H1 (cell line): ENCODE results near the gene DLST. TPM values are rescaled to one million over a fixed set of nuclear protein-coding genes. Genes with fewer than 3 reads are reported as not detected.
A peak's percentile ranks its signal among the peaks of the same experiment; 100 is the strongest.

Experiments used
- CTCF ChIA-PET: fragments of 300-600 bp; sonication (Branson Sonifier 250); formaldehyde crosslinking; loops from one replicate; lab custom pipeline; 2021; ENCODE audit not compliant: partially characterized antibody; lab: Charles Lee
- POLR2A ChIA-PET: fragments of 300-600 bp; sonication (Branson Sonifier 250); formaldehyde crosslinking; loops from one replicate; lab custom pipeline; 2021; ENCODE audit warnings: inconsistent platforms; ENCODE audit not compliant: partially characterized antibody; lab: Charles Lee
- DNase-seq, 2 experiments: peaks; one replicate each; pipeline versions ENCODE4 v3.0.0 to v3.0.0-alpha.2; 2010 to 2022; ENCODE audit warnings: low spot score in 2 of 2, low read depth in 1 of 2, mixed read lengths in 1 of 2
- FAIRE-seq: peaks from 2 replicates; lab custom pipeline; 2011; peaks lifted over from hg19 to GRCh38; lab: Jason Lieb, UNC
- H2AFZ ChIP-seq: 2 replicates; pipeline ENCODE4 v1.8.1; 2012; ENCODE audit warnings: low read length, inconsistent platforms
- H2AK5ac ChIP-seq: 2 replicates; pipeline ENCODE4 v1.6.1; 2013; ENCODE audit warnings: low read depth, low read length
- H2BK120ac ChIP-seq: replicated peaks from 2 replicates; pipeline ENCODE3; 2013; ENCODE audit warnings: low read depth, low read length, inconsistent platforms
- H2BK12ac ChIP-seq: 2 replicates; pipeline ENCODE4 v1.6.1; 2013; ENCODE audit warnings: low read depth, low read length
- H2BK15ac ChIP-seq: 2 replicates; pipeline ENCODE4 v1.6.1; 2013; ENCODE audit warnings: low read length
- H2BK20ac ChIP-seq: 2 replicates; pipeline ENCODE4 v1.6.1; 2013; ENCODE audit warnings: low read length
- H2BK5ac ChIP-seq: 2 replicates; pipeline ENCODE4 v1.6.1; 2013; ENCODE audit warnings: low read depth, low read length
- H3K14ac ChIP-seq: 2 replicates; pipeline ENCODE4 v1.6.1; 2013; ENCODE audit warnings: inconsistent platforms; ENCODE audit not compliant: insufficient read length
- H3K18ac ChIP-seq: 2 replicates; pipeline ENCODE4 v1.6.1; 2013; ENCODE audit warnings: low read length; ENCODE audit errors: extremely low read depth
- H3K23ac ChIP-seq: 2 replicates; pipeline ENCODE4 v1.6.1; 2013; ENCODE audit warnings: inconsistent platforms; ENCODE audit not compliant: insufficient read length
- H3K23me2 ChIP-seq: 2 replicates; pipeline ENCODE4 v1.6.1; 2013; ENCODE audit warnings: low read depth, low read length
- H3K27ac ChIP-seq: 2 replicates; pipeline ENCODE4 v1.6.1; 2011; ENCODE audit warnings: low read depth, low read length, inconsistent platforms
- H3K27me3 ChIP-seq, 4 experiments: replicated peaks in 1 of 4; 1 replicate in 1 of 4; 2 replicates in 3 of 4; pipeline versions ENCODE4 v1.6.1 to v1.8.1; 2011 to 2013; ENCODE audit warnings: low read length in 3 of 4, mild to moderate bottlenecking in 3 of 4, inconsistent platforms in 2 of 4, mixed read lengths in 2 of 4, moderate library complexity in 1 of 4; ENCODE audit not compliant: control insufficient read depth in 3 of 4, insufficient read depth in 3 of 4; ENCODE audit errors: extremely low read depth in 1 of 4
- H3K36me3 ChIP-seq, 4 experiments: 2 replicates each; pipeline versions ENCODE4 v1.6.1 to v1.8.1; 2011 to 2013; ENCODE audit warnings: mild to moderate bottlenecking in 4 of 4, low read length in 3 of 4, moderate library complexity in 2 of 4, control low read depth in 1 of 4, inconsistent platforms in 1 of 4; ENCODE audit not compliant: insufficient read depth in 4 of 4, control insufficient read depth in 2 of 4
- H3K4ac ChIP-seq: replicated peaks from 2 replicates; pipeline ENCODE3; 2013; ENCODE audit warnings: low read length, low read depth, mixed read lengths, inconsistent platforms; ENCODE audit not compliant: insufficient read length
- H3K4me1 ChIP-seq, 4 experiments: replicated peaks in 1 of 4; 1 replicate in 1 of 4; 2 replicates in 3 of 4; pipeline versions ENCODE4 v1.6.1 to v1.8.1; 2011 to 2013; ENCODE audit warnings: low read length in 3 of 4, inconsistent platforms in 2 of 4, mixed read lengths in 1 of 4; ENCODE audit not compliant: insufficient read depth in 4 of 4, control insufficient read depth in 3 of 4
- H3K4me2 ChIP-seq, 2 experiments: 2 replicates each; pipeline versions ENCODE4 v1.6.1 to v1.8.1; 2011 to 2013; ENCODE audit warnings: low read depth in 2 of 2, low read length in 2 of 2, control low read depth in 1 of 2, inconsistent platforms in 1 of 2, mild to moderate bottlenecking in 1 of 2; ENCODE audit not compliant: insufficient read depth in 1 of 2
- H3K4me3 ChIP-seq, 4 experiments: fragments of 200-600, 300-600 bp in 1 of 4; sonication (generic), shearing (Covaris generic), sonication (Bioruptor Twin) in 1 of 4; 2 replicates each; pipeline versions ENCODE4 v1.5.1 to v1.8.1; 2011 to 2016; ENCODE audit warnings: low read length in 4 of 4, low read depth in 3 of 4, control low read depth in 2 of 4, inconsistent platforms in 2 of 4, mild to moderate bottlenecking in 2 of 4, mixed read lengths in 1 of 4, moderate library complexity in 1 of 4; ENCODE audit not compliant: insufficient read depth in 2 of 4; ENCODE audit errors: extremely low read depth in 1 of 4
- H3K56ac ChIP-seq: replicated peaks from 2 replicates; pipeline ENCODE3; 2013; ENCODE audit warnings: low read depth, mild to moderate bottlenecking, mixed read lengths, low read length, inconsistent platforms; ENCODE audit not compliant: insufficient read length
- H3K79me1 ChIP-seq: 2 replicates; pipeline ENCODE4 v1.6.1; 2013; ENCODE audit warnings: low read depth, low read length, control low read depth
- H3K79me2 ChIP-seq, 2 experiments: 2 replicates each; pipeline versions ENCODE4 v1.6.1 to v1.8.1; 2012 to 2013; ENCODE audit warnings: low read length in 2 of 2, mild to moderate bottlenecking in 2 of 2, inconsistent platforms in 1 of 2; ENCODE audit not compliant: insufficient read depth in 2 of 2, control insufficient read depth in 1 of 2
- H3K9ac ChIP-seq, 4 experiments: replicated peaks in 1 of 4; 1 replicate in 1 of 4; 2 replicates in 3 of 4; pipeline versions ENCODE4 v1.6.1 to v1.8.1; 2011 to 2013; ENCODE audit warnings: low read depth in 3 of 4, low read length in 3 of 4, control low read depth in 2 of 4, mild to moderate bottlenecking in 2 of 4, moderate library complexity in 2 of 4, inconsistent platforms in 1 of 4; ENCODE audit errors: extremely low read depth in 1 of 4
- H3K9me3 ChIP-seq, 2 experiments: 2 replicates each; pipeline versions ENCODE4 v1.6.1 to v1.8.1; 2012 to 2013; ENCODE audit warnings: mild to moderate bottlenecking in 2 of 2, moderate library complexity in 2 of 2, control low read depth in 1 of 2, inconsistent platforms in 1 of 2, low read depth in 1 of 2, low read length in 1 of 2, mixed read lengths in 1 of 2; ENCODE audit not compliant: insufficient read depth in 2 of 2
- H4K20me1 ChIP-seq, 2 experiments: replicated peaks in 1 of 2; 2 replicates each; pipeline versions ENCODE3 to v1.8.1; 2011 to 2013; ENCODE audit warnings: inconsistent platforms in 2 of 2, low read length in 2 of 2, mild to moderate bottlenecking in 1 of 2; ENCODE audit not compliant: insufficient read depth in 2 of 2, control insufficient read depth in 1 of 2
- H4K5ac ChIP-seq: 2 replicates; pipeline ENCODE4 v1.6.1; 2013; ENCODE audit warnings: low read length, low read depth, mixed read lengths, inconsistent platforms; ENCODE audit not compliant: insufficient read length
- H4K8ac ChIP-seq: 2 replicates; pipeline ENCODE4 v1.8.0; 2013; ENCODE audit warnings: mild to moderate bottlenecking, moderate library complexity, low read length, inconsistent platforms; ENCODE audit not compliant: insufficient read depth; ENCODE audit errors: extremely low read depth
- H4K91ac ChIP-seq: replicated peaks from 2 replicates; pipeline ENCODE3; 2013; ENCODE audit warnings: low read length, mixed read lengths, inconsistent platforms; ENCODE audit not compliant: insufficient read length
- CBX5 ChIP-seq: fragments of 300-800, 300-1000 bp; sonication (generic); IDR thresholded peaks from 2 replicates; pipeline ENCODE4 v1.7.1; 2016; ENCODE audit warnings: antibody characterized with exemption, low read length, low read depth
- KDM1A ChIP-seq: fragments of 200-600, 300-600 bp; sonication (generic); IDR thresholded peaks from 2 replicates; pipeline ENCODE4 v1.7.1; 2016; ENCODE audit warnings: mild to moderate bottlenecking, low read length, borderline replicate concordance
- NANOG ChIP-seq: IDR thresholded peaks from 2 replicates; pipeline ENCODE4 v1.6.1; 2011; ENCODE audit warnings: low read length, low read depth, mild to moderate bottlenecking, inconsistent platforms; ENCODE audit not compliant: insufficient read depth, poor library complexity, severe bottlenecking
- POLR2A ChIP-seq, 2 experiments: IDR thresholded peaks; 1 replicate in 1 of 2; 2 replicates in 1 of 2; pipeline ENCODE4 v1.6.1; 2011; ENCODE audit warnings: low read depth in 2 of 2, low read length in 2 of 2, mild to moderate bottlenecking in 2 of 2; ENCODE audit errors: control extremely low read depth in 1 of 2
- POLR2AphosphoS5 ChIP-seq: IDR thresholded peaks from 2 replicates; pipeline ENCODE4 v1.6.1; 2011; ENCODE audit warnings: low read depth, low read length
- RAD21 ChIP-seq, 2 experiments: IDR thresholded peaks in 1 of 2; conservative IDR thresholded peaks in 1 of 2; 2 replicates each; pipeline ENCODE4 v1.6.1; 2011; ENCODE audit warnings: low read depth in 2 of 2, low read length in 2 of 2, improper control_type of control experiment in 1 of 2, inconsistent platforms in 1 of 2, mild to moderate bottlenecking in 1 of 2, moderate library complexity in 1 of 2
- SP1 ChIP-seq: IDR thresholded peaks from 2 replicates; pipeline ENCODE4 v1.6.1; 2011; ENCODE audit warnings: low read depth, low read length
- TAF7 ChIP-seq: optimal IDR thresholded peaks from 2 replicates; pipeline ENCODE3; 2011; ENCODE audit warnings: low read depth, mild to moderate bottlenecking, inconsistent platforms, low read length, moderate library complexity, borderline replicate concordance
- WGBS, 2 experiments: shearing (Covaris generic) in 1 of 2; methylation state at CpG; one replicate each; pipeline versions ENCODE4 v1.1.6 to v1.1.7; 2013 to 2015; ENCODE audit warnings: low lambda C conversion rate in 2 of 2, mixed read lengths in 2 of 2, inconsistent platforms in 1 of 2, low coverage in 1 of 2, missing lambda C conversion rate in 1 of 2; ENCODE audit not compliant: insufficient replicate concordance in 2 of 2, insufficient coverage in 1 of 2, insufficient read length in 1 of 2; ENCODE audit errors: extremely low coverage in 1 of 2, missing lambda C conversion rate in 1 of 2; 5-methylcytosine and 5-hydroxymethylcytosine counted together
- polyA plus RNA-seq, 7 experiments: library from polyadenylated mRNA; depleted of rRNA in 3 of 7; stranded (reverse) in 5 of 7; unstranded in 2 of 7; fragments of >200 nt in 5 of 7; fragments of 200-250 nt in 2 of 7; gene quantifications; 1 replicate in 5 of 7; 2 replicates in 1 of 7; 4 replicates in 1 of 7; pipeline versions ENCODE4 v1.2.1 to v1.2.3, GENCODE V29; 2011 to 2013; ENCODE audit warnings: missing spikeins in 2 of 7, mixed read lengths in 2 of 7
- total RNA-seq: library from RNA; stranded (reverse); fragmentation: NEBNext Ultra II Directional; extraction: Animal tissue kit (Norgen Biotek cat#: 25700); gene quantifications from 2 replicates; pipeline ENCODE4 v1.2.1, GENCODE V29; 2021

The DLST gene
- total and polyA plus RNA-seq, 2 of the 8 experiments (the other 6 are each of a cell fraction or from before 2014, with no cell fraction given), result 96.5 to 117 TPM

DNA sequence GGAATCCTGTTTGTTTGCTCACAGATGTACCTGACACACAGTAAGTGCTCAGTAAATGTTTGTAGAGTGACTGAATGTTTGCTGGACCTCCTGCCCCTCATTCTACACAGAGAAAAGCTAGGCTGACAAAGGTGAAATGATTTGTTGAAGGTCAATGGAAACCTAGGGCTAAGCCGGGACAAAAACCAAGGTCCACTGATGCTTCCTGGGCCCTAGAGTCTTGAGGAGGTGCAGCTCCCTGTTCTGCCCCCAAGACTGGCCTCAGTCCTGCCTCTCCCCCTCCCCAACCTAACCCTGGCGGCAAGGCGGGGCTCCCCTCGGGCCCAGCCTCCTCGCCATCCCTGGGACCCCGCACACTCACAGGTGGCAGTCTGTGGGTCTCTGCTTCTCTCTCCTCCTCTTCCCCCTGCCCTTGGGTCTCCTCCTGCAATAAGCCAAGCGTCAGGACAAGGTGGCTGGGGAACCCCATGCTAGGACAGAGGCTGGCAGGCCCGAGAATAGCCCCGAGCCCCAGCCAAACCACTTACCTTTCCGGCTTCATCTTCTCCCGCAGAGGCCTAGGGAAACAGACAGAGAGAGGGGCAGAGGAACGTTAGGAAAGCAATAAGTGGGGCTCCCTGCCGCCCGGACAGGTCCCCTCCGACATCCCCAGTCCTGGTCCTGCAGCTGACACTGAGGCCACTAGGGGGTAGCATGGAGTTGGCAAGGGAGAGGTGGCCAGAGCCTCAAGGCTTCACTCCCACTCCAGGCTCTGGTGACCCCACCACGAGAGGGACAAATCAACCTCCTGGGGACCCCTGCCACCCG lies 64.3 kb downstream of the DLST start:
- no peak overlapping the region for H3K14ac ChIP-seq
- no peaks in the 10 kb centered on the region for H3K9me3 ChIP-seq
- H2BK5ac ChIP-seq, result no peak overlapping the region
- WGBS, 2 experiments, result 48% methylated on average over 17 of the region's 17 CpGs; no CpG with 5 or more reads in 1 of the 2 experiments
- H2AK5ac ChIP-seq, result no peak overlapping the region
- H3K18ac ChIP-seq, result no peak overlapping the region
- H3K4me2 ChIP-seq, result peak overlapping the region in 1 of 2 experiments; percentile 50; a peak in 1 of 4 replicates
- H2BK120ac ChIP-seq, result no peak overlapping the region
- H3K23me2 ChIP-seq, result no peaks in the 10 kb centered on the region
- no peak overlapping the region for H3K27ac ChIP-seq
- peak overlapping the region; percentile 89; the same call in 1 of the 2 replicates for H2AFZ ChIP-seq
- ChIA-PET CTCF (interaction anchor here (0.6 to 11.9 kb wide), 46 partner anchors 9 to 373 kb away, joined by 3 to 146 read pairs (median 7); partner anchors contain the start of genes ACYP1, EIF2B2, PGF and RPS6KL1), POLR2A (interaction anchor here (0.8 to 1.8 kb wide), 8 partner anchors 9 to 122 kb away, joined by 3 to 6 read pairs (median 3); partner anchors contain the start of genes PGF and RPS6KL1)
- 0 out of 2 replicates have a peak overlapping the region, but pooled peaks have one; percentile 40 for H4K8ac ChIP-seq
- no peak overlapping the region for H4K5ac ChIP-seq
- H4K91ac ChIP-seq, result no peak overlapping the region
- H3K9ac ChIP-seq, result no peak overlapping the region
- no peaks in the 10 kb centered on the region for H3K36me3 ChIP-seq
- peaks cover 0 to 6% (median 2%) of the 10 kb centered on the region in 4 experiments; a peak in 3 of 7 replicates for H3K4me1 ChIP-seq
- H4K20me1 ChIP-seq, result no peaks in the 10 kb centered on the region
- peak; percentile 42 for FAIRE-seq
- H3K4me3 ChIP-seq, result no peak overlapping the region
- H2BK15ac ChIP-seq, result 0 out of 2 replicates have a peak overlapping the region, but pooled peaks have one; percentile 72
- H2BK12ac ChIP-seq, result no peak overlapping the region
- no peaks in the 10 kb centered on the region for H3K27me3 ChIP-seq
- H3K56ac ChIP-seq, result no peak overlapping the region
- no peak overlapping the region for H2BK20ac ChIP-seq
- no peaks in the 10 kb centered on the region for H3K79me1 ChIP-seq
- no peak overlapping the region for H3K23ac ChIP-seq
- peak; percentile 41 to 95 for DNase-seq
- H3K79me2 ChIP-seq, result no peaks in the 10 kb centered on the region
- H3K4ac ChIP-seq, result no peak overlapping the region
- TF ChIP-seq RAD21 (IDR thresholded peaks at IDR 0.05 in 1 of 2, conservative IDR thresholded peaks at IDR 0.05 in 1 of 2; ENCODE audit: low read depth in 2 of 2, low read length in 2 of 2), result peak; percentile 85 to 91
- no peak for TF ChIP-seq CBX5
- TF ChIP-seq NANOG, result no peak
- TF ChIP-seq POLR2AphosphoS5, result peak; percentile 23; the same call in 1 of the 2 replicates
- 0 out of 2 replicates have a peak, but pooled peaks have one; percentile 24 for TF ChIP-seq SP1
- TF ChIP-seq TAF7, result peak; percentile 81
- peak; percentile 54; the same call in 1 of the 2 replicates for TF ChIP-seq KDM1A
- TF ChIP-seq POLR2A (IDR thresholded peaks at IDR 0.05; ENCODE audit: control extremely low read depth in 1 of 2, low read depth in 2 of 2, low read length in 2 of 2), result 0 out of 3 replicates have a peak, but pooled peaks of 1 of the 2 experiments have one; percentile 54
